HG03103 (cell line): ENCODE results near the gene UNC13B.

Source experiments
- ATAC-seq: cut with Tn5 transposase; IDR thresholded peaks from one replicate; pipeline ENCODE4 v1.9.1; 2021; ENCODE audit warnings: low read depth; ENCODE audit not compliant: unreplicated experiment

Gene UNC13B

GRCh38 chr9:35313460-35313859, 151.7 kb downstream of the UNC13B start:
- no peak for ATAC-seq

DNA sequence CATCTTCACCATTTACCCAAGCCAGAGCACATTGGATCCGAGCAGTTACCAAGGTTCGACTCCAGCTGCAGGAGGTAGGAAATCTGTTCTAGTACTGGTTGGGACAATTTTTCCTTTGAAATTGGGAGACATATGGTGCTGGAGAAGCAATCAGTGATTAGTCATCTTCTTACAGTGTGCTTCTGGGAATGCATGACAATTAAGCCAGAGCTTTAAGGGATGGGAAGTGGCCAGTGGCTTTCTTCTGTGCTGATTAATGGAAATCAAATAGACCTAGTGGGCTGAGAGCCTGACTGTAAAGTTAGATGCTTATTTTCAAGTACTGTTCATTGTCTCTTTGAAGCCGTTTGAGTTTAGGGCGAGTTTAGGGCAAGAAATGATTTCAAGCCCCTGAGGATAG, 152.1 kb downstream of the UNC13B start:
- ATAC-seq = no peak

GRCh38 chr9:35318741-35319140, 156.9 kb downstream of the UNC13B start:
- ATAC-seq = no peak

DNA sequence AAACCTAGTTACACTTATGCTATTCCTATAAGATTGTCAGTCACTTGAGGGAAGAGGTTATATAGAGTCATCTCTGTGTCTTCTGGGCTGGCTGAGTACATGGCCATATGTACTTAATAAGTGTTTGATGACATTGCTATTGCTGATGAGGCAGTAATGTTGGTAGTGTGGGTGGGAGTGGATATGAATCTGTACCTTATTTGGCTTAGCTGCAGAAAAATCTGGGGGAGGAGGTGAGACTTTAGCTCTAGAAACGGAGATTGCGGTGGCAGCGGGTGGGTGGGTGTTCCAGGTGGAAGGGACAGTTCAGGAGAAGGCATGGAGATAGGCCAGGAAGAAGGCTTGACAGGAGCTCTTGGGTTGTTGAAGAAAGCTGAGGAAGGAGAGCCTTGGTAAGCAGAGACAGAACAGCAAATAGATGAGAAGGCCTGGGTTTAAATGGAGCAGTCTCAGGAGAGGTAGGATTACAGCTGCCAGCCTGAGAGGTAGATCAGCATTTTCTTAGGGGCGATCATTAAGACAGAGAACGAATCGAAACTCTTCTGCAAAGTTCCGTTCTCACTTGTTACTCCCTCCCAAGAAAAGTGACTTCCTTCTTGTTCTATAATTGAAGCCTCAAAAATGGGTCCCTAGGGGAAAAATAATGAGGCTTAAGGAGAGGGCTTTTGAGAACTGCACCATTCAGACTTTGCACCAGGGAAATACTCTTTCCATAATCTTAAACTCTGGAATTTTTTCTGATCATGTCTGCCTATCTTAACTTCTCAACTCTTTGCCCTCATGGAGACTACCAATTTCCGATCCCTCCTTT, 160.5 kb downstream of the UNC13B start:
- ATAC-seq = no peak

DNA sequence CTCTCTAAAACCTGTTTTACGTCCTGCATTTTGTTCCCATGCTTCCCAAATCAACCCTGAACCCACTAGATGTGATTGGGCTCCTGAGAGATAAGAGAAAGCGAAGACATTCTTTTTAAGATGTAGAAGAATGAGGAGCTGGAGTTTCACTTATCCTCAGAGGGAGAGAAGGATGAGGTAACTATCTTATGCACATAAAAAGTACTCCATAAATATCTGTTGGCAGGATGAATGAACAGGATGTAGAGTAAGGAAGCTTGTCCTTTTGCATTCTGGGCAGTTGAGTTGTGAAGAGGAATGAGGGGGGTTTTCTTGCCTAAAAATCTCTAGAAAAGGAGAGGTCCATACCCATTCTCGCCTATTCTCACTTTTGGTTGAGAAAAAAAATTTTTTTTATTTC, 163.2 kb downstream of the UNC13B start:
- no peak for ATAC-seq

GRCh38 chr9:35333551-35333950, 171.7 kb downstream of the UNC13B start:
- ATAC-seq = no peak

DNA sequence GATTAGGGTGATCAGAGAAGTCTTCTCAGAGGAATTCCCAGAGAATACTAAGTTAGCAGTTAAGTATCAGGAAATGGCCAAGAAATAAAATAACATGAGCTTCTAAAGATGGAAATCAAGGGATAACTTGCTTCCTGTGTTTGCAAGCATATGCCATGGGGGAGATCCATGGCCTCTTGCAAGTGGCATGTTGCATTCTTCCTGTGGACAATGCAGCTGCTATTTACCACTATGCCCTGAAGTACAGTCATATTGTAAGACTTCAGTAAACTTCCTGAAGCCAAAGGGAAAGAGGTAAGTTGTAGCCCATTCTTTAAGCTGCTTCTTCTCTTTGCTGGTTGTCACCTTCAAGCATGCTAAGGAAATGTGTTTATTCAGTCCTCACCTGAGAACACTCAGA, 173.4 kb downstream of the UNC13B start:
- no peak for ATAC-seq

- ATAC-seq = no peak
Measured at GRCh38 chr9:35338086-35338485, 176.3 kb downstream of the UNC13B start.

- ATAC-seq = no peak
Measured at GRCh38 chr9:35338561-35339274, 176.9 kb downstream of the UNC13B start.

GRCh38 chr9:35340046-35340445, 178.2 kb downstream of the UNC13B start:
- ATAC-seq = no peak

DNA sequence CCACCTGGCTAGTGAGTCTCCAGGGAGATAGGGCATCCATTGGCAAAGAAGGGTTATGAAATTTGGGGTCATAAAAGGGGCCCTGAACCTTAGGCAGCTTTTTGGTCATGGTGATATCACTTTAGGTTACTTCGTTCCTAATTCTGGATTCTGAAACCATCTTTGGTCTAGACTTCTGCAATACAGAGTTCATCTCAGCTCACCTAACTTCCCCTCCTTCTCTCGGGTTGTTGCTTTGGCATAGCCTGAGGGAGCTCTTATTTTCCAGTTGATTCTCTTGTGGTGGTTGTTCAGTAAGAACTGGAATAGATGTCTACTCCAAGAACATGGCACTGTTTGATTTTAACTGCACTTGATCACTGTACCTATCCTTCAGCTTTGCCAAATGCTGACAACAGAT, 179.2 kb downstream of the UNC13B start:
- ATAC-seq = no peak

- no peak for ATAC-seq
Measured at GRCh38 chr9:35341585-35341984, 179.8 kb downstream of the UNC13B start.

- ATAC-seq = no peak
Measured at GRCh38 chr9:35342221-35342958, 180.6 kb downstream of the UNC13B start.

DNA sequence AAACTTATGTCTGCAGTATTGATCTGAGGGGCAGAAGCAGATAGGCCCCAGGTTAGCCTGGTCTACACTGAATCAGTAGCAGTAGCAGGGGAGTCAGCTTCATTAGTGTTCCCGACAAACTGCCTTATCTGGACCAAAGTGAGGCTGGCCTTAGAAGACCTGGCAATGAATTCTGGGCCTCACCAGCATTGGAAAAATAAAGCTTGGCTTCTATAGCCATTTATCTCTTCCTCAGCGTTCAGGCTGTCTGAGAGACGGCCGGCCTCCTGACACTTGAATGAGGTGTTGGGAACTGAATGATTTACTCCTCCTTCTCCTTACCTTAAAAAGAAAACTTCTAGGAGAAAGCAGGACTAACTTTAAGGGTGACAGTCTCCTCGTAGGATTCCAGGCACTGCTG, 186.3 kb downstream of the UNC13B start:
- ATAC-seq = no peak

DNA sequence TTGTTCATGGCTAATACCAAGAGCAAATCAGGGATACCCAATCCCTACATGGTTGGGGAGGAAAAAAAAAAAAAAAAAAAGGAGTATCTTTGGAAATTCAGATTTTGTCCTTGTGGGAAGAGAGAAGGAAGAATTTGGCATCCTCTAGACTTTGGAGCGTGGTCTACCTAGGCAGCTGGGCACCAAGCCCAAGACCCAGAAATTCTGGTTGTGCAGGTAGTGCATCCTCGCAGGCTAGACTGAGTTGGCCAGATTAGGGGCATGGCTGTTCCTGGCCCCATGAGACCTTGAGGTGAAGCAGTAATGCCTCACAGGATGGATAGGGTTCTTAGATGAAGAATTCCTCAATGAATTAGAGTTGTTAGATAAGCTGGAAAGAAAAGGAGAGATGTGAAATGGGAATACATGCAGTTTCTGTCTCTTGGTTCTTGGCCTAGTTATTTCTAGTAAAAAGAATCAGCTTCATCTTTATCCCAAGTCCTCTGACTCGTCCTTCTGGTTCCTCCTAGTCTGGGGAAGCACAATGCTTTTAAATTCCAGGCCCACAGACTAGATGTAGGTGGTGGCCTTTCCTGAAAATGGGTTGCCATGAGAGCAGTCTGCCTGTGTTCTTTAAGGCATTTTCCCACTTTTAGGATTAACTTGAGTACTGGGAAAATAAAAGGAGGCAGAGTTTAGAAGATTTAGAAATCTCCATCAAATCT, 187.6 kb downstream of the UNC13B start:
- no peak for ATAC-seq

DNA sequence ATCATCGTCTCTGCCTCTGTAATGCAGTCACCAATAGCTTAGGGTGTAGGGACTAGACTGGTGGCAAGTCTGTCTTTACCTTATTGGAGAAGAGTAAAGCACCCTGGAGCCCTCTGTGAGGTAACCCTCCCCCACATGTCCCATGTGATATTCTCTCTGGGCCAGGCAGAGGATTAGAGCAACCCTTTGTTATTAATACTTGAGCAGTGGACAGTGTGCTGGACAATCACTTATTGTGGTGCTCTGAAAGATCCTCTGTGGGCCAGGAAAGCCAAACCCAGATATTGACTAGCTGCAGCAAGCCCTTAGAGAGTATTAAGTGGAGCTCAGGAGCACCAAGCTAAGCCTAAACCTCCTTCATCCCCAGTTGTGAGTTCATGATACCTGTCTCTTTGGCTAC, 188.4 kb downstream of the UNC13B start:
- no peak for ATAC-seq

GRCh38 chr9:35350827-35351549, 189.2 kb downstream of the UNC13B start:
- no peak for ATAC-seq

- ATAC-seq = no peak
Measured at GRCh38 chr9:35353731-35354365, 192.0 kb downstream of the UNC13B start.

GRCh38 chr9:35355939-35356338, 194.1 kb downstream of the UNC13B start:
- ATAC-seq = no peak

DNA sequence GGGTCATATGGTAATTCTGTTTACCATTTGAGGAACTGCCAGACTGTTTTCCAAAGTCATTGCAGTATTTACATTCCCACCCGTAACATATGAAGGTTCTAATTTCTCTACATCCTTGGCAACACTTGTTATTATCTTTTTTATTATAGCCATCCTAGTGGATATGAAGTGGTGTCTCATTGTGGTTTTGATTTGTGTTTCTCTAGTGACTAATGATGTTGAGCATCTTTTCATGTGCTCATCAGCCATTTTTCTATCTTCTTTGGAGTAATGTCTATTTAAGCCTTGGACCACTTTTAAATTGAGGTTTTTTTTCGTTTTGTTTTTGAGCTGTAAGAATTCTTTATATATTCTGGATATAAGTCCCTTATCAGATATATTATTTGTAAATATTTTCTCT, 195.3 kb downstream of the UNC13B start:
- ATAC-seq = no peak
